Measurements from ENCODE around the gene ARHGEF25.
A peak's percentile ranks its signal among the peaks of the same experiment; 100 is the strongest.

DNA sequence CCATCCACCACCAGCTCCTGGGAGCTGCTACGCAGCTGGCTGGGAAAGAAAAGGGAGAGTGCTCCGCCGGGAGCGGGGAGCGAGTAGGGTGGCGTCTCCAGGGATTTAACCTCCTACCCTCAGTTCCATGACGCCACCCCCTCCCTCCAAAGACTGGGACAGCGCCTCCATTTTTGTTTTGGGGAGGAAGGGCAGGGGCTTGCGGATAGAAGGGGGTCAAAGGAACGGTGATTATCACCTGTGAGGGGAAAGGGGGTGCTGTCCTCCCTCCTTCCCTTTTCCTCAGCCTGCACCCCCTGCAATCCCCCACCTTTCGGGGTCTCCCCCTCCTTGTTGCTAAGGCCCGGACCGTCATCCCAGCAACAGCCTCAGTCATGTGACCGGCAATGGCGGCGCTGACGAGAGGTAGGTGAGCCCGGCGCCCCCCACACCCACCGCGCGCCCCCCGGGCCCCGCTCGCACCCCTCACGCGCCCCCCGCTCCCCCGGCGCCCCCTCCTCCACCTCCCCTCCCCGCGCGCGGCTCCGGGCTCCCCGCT lies 6.7 kb upstream of the ARHGEF25 start, which contains the start of gene DTX3:
- TF ChIP-seq, protein P1, sequence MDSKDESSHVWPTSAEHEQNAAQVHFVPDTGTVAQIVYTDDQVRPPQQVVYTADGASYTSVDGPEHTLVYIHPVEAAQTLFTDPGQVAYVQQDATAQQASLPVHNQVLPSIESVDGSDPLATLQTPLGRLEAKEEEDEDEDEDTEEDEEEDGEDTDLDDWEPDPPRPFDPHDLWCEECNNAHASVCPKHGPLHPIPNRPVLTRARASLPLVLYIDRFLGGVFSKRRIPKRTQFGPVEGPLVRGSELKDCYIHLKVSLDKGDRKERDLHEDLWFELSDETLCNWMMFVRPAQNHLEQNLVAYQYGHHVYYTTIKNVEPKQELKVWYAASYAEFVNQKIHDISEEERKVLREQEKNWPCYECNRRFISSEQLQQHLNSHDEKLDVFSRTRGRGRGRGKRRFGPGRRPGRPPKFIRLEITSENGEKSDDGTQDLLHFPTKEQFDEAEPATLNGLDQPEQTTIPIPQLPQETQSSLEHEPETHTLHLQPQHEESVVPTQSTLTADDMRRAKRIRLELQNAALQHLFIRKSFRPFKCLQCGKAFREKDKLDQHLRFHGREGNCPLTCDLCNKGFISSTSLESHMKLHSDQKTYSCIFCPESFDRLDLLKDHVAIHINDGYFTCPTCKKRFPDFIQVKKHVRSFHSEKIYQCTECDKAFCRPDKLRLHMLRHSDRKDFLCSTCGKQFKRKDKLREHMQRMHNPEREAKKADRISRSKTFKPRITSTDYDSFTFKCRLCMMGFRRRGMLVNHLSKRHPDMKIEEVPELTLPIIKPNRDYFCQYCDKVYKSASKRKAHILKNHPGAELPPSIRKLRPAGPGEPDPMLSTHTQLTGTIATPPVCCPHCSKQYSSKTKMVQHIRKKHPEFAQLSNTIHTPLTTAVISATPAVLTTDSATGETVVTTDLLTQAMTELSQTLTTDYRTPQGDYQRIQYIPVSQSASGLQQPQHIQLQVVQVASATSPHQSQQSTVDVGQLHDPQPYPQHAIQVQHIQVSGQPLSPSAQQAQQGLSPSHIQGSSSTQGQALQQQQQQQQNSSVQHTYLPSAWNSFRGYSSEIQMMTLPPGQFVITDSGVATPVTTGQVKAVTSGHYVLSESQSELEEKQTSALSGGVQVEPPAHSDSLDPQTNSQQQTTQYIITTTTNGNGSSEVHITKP (tag by site-specific recombination; IDR thresholded peaks at IDR 0.05) = peak; percentile 79
- TF ChIP-seq ZNF324 (tag by site-specific recombination; IDR thresholded peaks at IDR 0.05) = no peak
- TF ChIP-seq, protein P2, sequence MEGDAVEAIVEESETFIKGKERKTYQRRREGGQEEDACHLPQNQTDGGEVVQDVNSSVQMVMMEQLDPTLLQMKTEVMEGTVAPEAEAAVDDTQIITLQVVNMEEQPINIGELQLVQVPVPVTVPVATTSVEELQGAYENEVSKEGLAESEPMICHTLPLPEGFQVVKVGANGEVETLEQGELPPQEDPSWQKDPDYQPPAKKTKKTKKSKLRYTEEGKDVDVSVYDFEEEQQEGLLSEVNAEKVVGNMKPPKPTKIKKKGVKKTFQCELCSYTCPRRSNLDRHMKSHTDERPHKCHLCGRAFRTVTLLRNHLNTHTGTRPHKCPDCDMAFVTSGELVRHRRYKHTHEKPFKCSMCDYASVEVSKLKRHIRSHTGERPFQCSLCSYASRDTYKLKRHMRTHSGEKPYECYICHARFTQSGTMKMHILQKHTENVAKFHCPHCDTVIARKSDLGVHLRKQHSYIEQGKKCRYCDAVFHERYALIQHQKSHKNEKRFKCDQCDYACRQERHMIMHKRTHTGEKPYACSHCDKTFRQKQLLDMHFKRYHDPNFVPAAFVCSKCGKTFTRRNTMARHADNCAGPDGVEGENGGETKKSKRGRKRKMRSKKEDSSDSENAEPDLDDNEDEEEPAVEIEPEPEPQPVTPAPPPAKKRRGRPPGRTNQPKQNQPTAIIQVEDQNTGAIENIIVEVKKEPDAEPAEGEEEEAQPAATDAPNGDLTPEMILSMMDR (tag by site-specific recombination; IDR thresholded peaks at IDR 0.05) = no peak
- no peak for TF ChIP-seq ZNF140 (tag by site-specific recombination; IDR thresholded peaks at IDR 0.05)
- TF ChIP-seq ZNF146 (tag by site-specific recombination; IDR thresholded peaks at IDR 0.05) = no peak
- TF ChIP-seq, protein P3, sequence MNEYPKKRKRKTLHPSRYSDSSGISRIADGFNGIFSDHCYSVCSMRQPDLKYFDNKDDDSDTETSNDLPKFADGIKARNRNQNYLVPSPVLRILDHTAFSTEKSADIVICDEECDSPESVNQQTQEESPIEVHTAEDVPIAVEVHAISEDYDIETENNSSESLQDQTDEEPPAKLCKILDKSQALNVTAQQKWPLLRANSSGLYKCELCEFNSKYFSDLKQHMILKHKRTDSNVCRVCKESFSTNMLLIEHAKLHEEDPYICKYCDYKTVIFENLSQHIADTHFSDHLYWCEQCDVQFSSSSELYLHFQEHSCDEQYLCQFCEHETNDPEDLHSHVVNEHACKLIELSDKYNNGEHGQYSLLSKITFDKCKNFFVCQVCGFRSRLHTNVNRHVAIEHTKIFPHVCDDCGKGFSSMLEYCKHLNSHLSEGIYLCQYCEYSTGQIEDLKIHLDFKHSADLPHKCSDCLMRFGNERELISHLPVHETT (tag by site-specific recombination; IDR thresholded peaks at IDR 0.05) = no peak
- no peak for TF ChIP-seq ZNF138 (tag by site-specific recombination; IDR thresholded peaks at IDR 0.05; ENCODE audit: borderline replicate concordance)
- no peak for TF ChIP-seq ZNF549 (tag by site-specific recombination; IDR thresholded peaks at IDR 0.05)
- TF ChIP-seq, protein P4, sequence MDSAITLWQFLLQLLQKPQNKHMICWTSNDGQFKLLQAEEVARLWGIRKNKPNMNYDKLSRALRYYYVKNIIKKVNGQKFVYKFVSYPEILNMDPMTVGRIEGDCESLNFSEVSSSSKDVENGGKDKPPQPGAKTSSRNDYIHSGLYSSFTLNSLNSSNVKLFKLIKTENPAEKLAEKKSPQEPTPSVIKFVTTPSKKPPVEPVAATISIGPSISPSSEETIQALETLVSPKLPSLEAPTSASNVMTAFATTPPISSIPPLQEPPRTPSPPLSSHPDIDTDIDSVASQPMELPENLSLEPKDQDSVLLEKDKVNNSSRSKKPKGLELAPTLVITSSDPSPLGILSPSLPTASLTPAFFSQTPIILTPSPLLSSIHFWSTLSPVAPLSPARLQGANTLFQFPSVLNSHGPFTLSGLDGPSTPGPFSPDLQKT (IDR thresholded peaks at IDR 0.05; ENCODE audit: borderline replicate concordance, low read depth, low read length) = no peak
- no peak for TF ChIP-seq HOXC10 (CRISPR knock-in tag; IDR thresholded peaks at IDR 0.05)
- no peak for TF ChIP-seq TCF7L2 (IDR thresholded peaks at IDR 0.05; ENCODE audit: borderline replicate concordance, low read depth, low read length)
- peak; percentile 84 for TF ChIP-seq YY1 (tag by site-specific recombination; IDR thresholded peaks at IDR 0.05)
- TF ChIP-seq, protein P5, sequence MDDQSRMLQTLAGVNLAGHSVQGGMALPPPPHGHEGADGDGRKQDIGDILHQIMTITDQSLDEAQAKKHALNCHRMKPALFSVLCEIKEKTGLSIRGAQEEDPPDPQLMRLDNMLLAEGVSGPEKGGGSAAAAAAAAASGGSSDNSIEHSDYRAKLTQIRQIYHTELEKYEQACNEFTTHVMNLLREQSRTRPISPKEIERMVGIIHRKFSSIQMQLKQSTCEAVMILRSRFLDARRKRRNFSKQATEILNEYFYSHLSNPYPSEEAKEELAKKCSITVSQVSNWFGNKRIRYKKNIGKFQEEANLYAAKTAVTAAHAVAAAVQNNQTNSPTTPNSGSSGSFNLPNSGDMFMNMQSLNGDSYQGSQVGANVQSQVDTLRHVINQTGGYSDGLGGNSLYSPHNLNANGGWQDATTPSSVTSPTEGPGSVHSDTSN (CRISPR knock-in tag; IDR thresholded peaks at IDR 0.05) = no peak

Measured in HEK293 (cell line).